Measurements from ENCODE around the gene NT5E. TPM values are rescaled to one million over a fixed set of nuclear protein-coding genes. Genes with fewer than 3 reads are reported as not detected.

The NT5E gene
- total RNA-seq, 1 experiment from 2014 or later: 0.52 TPM

GRCh38 chr6:85459224-85459901 is 9.5 kb downstream of the NT5E start:
- H4K20me1 ChIP-seq (ENCODE audit: control insufficient read depth, insufficient read depth, insufficient read length): no peaks in the 10 kb centered on the region
- no peak overlapping the region for H2BK120ac ChIP-seq (ENCODE audit: low read depth, low read length, poor library complexity, severe bottlenecking)
- H3K23ac ChIP-seq (ENCODE audit: insufficient read length, low read depth, low read length): no peak overlapping the region
- Mint-ChIP-seq H3K4me1 (peaks cover 18 to 23% of the 10 kb centered on the region in 2 experiments), H3K4me3 (no peak overlapping the region), H3K36me3 (ENCODE audit: insufficient read depth in 1 of 3, low read depth in 3 of 3) (no peaks in the 10 kb centered on the region), H3K27ac (no peak overlapping the region; a peak in 2 of 7 replicates), H3K9me3 (no peaks in the 10 kb centered on the region), H3K27me3 (ENCODE audit: low read depth) (peaks cover 3% of the 10 kb centered on the region; the same call in 1 of the 2 replicates)
- no peak overlapping the region for H3K56ac ChIP-seq (ENCODE audit: insufficient read length, low read depth, low read length)
- no peak overlapping the region for H2AK5ac ChIP-seq (ENCODE audit: insufficient read length, low read length)
- peaks cover 11% of the 10 kb centered on the region; the same call in 1 of the 2 replicates for H3K4me1 ChIP-seq (ENCODE audit: insufficient read depth, low read length)
- no peak overlapping the region for H3K9ac ChIP-seq (ENCODE audit: extremely low read depth, insufficient read length, low read length)
- DNase-seq: no peak
- H3K4ac ChIP-seq (ENCODE audit: low read depth, low read length): no peak overlapping the region
- H2BK15ac ChIP-seq (ENCODE audit: low read depth, low read length): no peak overlapping the region
- no peak overlapping the region for H2AFZ ChIP-seq (ENCODE audit: low read length)
- no peaks in the 10 kb centered on the region for H3K79me1 ChIP-seq (ENCODE audit: insufficient read depth, low read depth, low read length, poor library complexity, severe bottlenecking)
- no CpG with 5 or more reads among the region's 4 CpGs for WGBS (ENCODE audit: extremely low coverage, insufficient read length, low lambda C conversion rate)
- H3K79me2 ChIP-seq (ENCODE audit: insufficient read depth, low read length): no peaks in the 10 kb centered on the region
- H2BK5ac ChIP-seq (ENCODE audit: insufficient read length, low read length): no peak overlapping the region
- no peak overlapping the region for H3K14ac ChIP-seq (ENCODE audit: insufficient read depth, low read length)
- no peaks in the 10 kb centered on the region for H3K27me3 ChIP-seq (ENCODE audit: insufficient read depth, low read length)
- H4K91ac ChIP-seq (ENCODE audit: insufficient read length, low read depth, low read length): no peak overlapping the region
- H3K9me3 ChIP-seq (ENCODE audit: control insufficient read depth, low read depth, low read length): no peaks in the 10 kb centered on the region
- no peaks in the 10 kb centered on the region for H3K23me2 ChIP-seq (ENCODE audit: insufficient read length, low read depth, low read length, poor library complexity, severe bottlenecking)
- no peak overlapping the region for H3K27ac ChIP-seq (ENCODE audit: insufficient read length, low read depth, low read length)
- H3K18ac ChIP-seq (ENCODE audit: insufficient read length, low read depth, low read length): no peak overlapping the region
- H3T11ph ChIP-seq (ENCODE audit: low read length): no peak overlapping the region
- H2BK12ac ChIP-seq (ENCODE audit: insufficient read length, low read depth, low read length): no peak overlapping the region
- H4K8ac ChIP-seq (replicated peaks; ENCODE audit: insufficient read length, low read depth, low read length): no peak overlapping the region
- TF ChIP-seq CTCF (conservative IDR thresholded peaks at IDR 0.05): no peak
- no peak overlapping the region for H2BK20ac ChIP-seq (ENCODE audit: low read depth, low read length, poor library complexity, severe bottlenecking)
- H4K5ac ChIP-seq (ENCODE audit: insufficient read length, low read depth, low read length): no peak overlapping the region
- H3K4me2 ChIP-seq (ENCODE audit: insufficient read depth, insufficient read length, low read length): no peak overlapping the region
